Erythroblast (primary cell): ENCODE measurements around the gene TARS1.
"Not testable (repeated sequence)": the region's sequence is repeated elsewhere in the genome, so short reads cannot be mapped to it uniquely, and the experiment has no call there.

Experiments used
- DNase-seq, 2 experiments: peaks; one replicate each; lab custom pipeline; 2025; lab: John Stamatoyannopoulos, UW
- GATA1 ChIP-seq: IDR thresholded peaks from 2 replicates; pipeline ENCODE4 v1.6.1; 2011; ENCODE audit warnings: low read depth, mild to moderate bottlenecking, control low read depth, low read length, moderate library complexity
- POLR2A ChIP-seq: IDR thresholded peaks from 2 replicates; pipeline ENCODE4 v1.6.1; 2011; ENCODE audit warnings: mild to moderate bottlenecking, low read length

Gene TARS1

DNA sequence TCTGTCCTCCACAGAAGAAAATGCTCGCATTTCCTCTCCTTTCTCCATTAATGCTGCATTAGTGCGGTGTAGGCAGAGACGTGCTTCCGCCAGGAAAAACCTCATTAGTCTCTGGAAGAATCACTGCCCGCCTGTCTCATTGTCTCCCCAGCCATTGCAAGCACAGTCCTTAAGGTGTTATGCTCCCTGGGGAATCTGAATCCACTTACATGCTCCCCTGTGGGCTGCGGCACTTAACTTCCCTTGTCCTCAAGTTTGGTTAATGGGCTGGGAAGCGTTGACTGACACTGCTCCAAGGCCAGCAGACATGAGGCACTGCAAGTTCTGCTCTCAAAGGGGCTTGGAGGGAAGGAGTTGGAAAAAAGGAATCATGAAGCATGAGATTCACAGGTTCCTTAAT is 41.6 kb downstream of the TARS1 start:
- DNase-seq, result no peak
- no peak for TF ChIP-seq GATA1
- TF ChIP-seq POLR2A, result no peak

DNA sequence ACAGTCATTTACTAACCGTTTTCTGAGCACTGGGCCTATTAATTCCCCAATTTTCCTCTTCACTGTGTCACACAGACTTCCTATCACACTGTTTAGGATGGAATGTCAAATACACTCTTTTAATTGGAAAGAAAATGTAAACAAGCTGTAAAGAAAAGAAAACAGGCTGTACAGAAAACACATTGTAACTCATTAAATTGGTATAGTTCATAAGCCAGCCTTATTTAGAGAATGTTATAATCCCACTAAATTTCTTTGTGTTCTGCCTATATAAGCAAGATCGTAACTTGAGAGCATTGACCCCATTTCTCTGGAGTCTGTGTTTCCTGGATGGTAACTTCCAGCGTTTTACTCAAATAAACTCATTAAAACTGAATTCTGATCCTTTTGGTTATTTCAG is 46.5 kb downstream of the TARS1 start:
- no peak for DNase-seq
- TF ChIP-seq GATA1 (no peak), POLR2A (no peak)

GRCh38 chr5:33488558-33489355 is 48.0 kb downstream of the TARS1 start:
- DNase-seq, result no peak
- no peak for TF ChIP-seq POLR2A
- TF ChIP-seq GATA1, result no peak

GRCh38 chr5:33489481-33490067 is 48.8 kb downstream of the TARS1 start:
- no peak for DNase-seq
- TF ChIP-seq GATA1 (no peak), POLR2A (no peak)

- DNase-seq, result no peak
Observed at GRCh38 chr5:33490071-33490665, 49.4 kb downstream of the TARS1 start.

GRCh38 chr5:33491941-33492340 is 51.2 kb downstream of the TARS1 start:
- DNase-seq, result no peak
- TF ChIP-seq GATA1 (no peak), POLR2A (no peak)

More at GRCh38 chr5:33490071-33490665, 49.4 kb downstream of the TARS1 start:
- no peak for TF ChIP-seq GATA1
- no peak for TF ChIP-seq POLR2A

DNA sequence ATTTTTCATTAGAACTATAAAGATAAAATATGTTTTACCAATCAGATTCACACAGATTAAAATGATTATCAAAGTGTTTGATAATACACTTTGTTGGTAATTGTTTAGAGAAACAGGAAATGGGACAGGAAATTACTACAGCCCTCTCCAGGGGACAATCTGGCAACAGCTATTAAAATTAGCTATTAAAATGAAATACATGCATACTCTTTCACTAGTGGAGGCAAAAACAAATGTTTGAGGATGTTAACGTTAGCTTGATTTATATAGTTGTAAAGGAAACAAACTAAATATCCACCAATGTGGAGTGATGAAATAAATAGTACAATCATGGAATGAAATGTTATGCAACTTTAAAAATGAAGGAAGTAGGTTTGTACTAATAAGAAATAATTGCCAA is 53.7 kb downstream of the TARS1 start:
- no peak for DNase-seq
- TF ChIP-seq GATA1, result no peak
- no peak for TF ChIP-seq POLR2A

DNA sequence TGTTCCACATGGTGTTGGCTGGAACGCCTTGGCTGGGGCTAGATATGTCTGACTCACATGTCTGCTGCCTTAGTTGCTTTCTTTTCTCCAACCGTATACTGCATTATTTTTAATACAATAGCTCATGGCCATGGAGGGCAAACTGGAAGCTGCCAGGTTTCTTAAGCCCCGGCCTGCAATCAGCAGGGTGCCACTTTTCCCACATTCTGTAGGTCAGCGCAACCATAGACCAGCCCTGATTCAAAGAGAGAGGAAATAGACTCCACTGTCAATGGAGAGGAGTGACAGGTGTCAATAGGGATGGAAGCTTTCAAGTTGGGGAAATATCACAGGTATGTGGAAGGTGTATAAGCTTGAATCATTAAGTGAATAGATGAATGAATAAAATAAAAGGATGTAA is 60.5 kb downstream of the TARS1 start:
- TF ChIP-seq GATA1, result no peak
- TF ChIP-seq POLR2A, result no peak
- DNase-seq, result no peak

GRCh38 chr5:33501899-33502298 is 61.1 kb downstream of the TARS1 start:
- no peak for DNase-seq
- TF ChIP-seq POLR2A (no peak), GATA1 (no peak)

DNA sequence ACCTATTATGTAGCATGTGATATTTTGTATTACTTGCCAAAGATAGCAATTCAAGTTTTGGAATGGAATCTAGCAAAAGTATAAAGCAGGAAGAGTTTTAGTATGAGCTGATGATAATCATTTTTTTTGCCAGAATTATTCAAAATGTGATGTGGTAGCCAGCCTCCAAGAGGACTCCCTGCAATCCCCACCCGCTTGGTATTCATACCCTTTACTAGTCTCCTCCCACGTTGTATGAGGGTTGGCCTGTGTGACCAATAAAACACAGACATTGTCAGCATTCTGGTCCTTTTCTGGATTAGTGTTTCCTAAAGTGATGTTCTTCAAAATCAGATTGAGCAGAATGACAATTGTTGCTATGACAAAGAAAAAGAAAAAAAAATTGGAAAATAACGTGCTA is 63.8 kb downstream of the TARS1 start:
- no peak for TF ChIP-seq POLR2A
- no peak for TF ChIP-seq GATA1
- no peak for DNase-seq

- DNase-seq, result no peak
- TF ChIP-seq POLR2A (no peak), GATA1 (no peak)
Observed at GRCh38 chr5:33507426-33507825, 66.7 kb downstream of the TARS1 start.

DNA sequence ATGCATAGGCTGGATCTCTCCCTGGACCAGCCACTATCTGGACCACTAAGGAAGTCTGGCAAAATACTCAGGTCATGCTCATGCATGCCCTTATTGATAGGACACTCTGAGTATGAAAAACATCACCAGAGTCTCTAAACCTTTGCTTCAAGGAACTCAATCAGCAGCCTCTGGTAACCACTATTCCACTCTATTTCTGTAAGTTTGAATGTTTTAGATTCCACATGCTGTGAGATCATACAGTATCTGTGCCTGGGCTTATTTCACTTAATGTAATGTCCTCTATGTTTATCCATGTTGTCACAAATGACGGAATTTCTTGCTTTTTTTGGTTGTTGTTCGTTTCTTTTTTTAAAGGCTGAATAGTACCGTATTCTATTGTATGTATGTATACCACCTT is 68.3 kb downstream of the TARS1 start:
- no peak for DNase-seq
- TF ChIP-seq POLR2A (no peak), GATA1 (no peak)

DNA sequence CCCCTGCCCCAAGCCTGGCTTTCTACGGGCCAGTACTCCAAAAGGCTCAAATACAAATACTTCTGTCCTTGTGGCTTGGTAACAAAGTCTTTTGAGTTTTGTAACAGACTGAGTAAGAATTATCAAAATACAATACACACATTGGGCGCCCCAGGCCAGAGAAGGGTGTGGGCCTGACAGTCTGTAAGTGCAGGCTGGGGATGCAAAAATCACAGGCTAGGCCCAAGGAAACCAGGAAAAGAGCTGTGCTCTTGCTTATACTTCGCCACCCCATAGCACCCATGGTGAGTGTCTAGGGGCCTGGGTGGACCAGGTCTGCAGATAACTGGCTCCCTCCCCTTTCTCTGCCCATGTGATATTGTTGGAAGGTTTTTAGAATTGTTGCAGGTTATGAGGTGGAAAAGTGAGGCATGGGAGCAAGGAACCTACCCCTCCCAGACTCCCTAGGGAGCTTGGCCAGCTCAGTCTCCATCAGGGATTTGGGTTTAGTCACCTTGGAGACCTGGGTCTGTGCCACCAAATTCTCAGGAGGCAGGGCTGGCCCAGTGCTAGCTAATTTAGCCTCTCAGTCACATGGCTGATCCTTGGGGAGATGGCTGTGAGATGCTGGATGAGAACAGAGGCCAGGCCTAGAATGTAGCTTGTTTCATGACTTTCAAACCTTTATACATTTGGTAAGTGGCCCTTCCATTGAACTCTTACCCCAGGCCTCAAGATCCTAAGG is 72.9 kb downstream of the TARS1 start:
- no peak for DNase-seq

GRCh38 chr5:33515366-33515765 is 74.6 kb downstream of the TARS1 start:
- not testable (repeated sequence) for DNase-seq

More for the DNA sequence above, 72.9 kb downstream of the TARS1 start:
- TF ChIP-seq GATA1 (no peak), POLR2A (no peak)
